GM23338 (cell line): ENCODE data around the gene PPP1CA. TPM values are rescaled to one million over a fixed set of nuclear protein-coding genes. Genes with fewer than 3 reads are reported as not detected.
"Not testable (repeated sequence)": the region's sequence is repeated elsewhere in the genome, so short reads cannot be mapped to it uniquely, and the experiment has no call there.

Source experiments
- ATAC-seq: fragments of 200-7000 bp; cut with Tn5 transposase; 3 replicates; pipeline ENCODE4 v1.9.1; 2020
- DNase-seq: peaks from one replicate; pipeline ENCODE4 v3.0.0-alpha.2; 2015; ENCODE audit warnings: low spot score
- H2AFZ ChIP-seq: fragments of 200-600 bp; sonication (generic); 2 replicates; pipeline ENCODE4 v1.8.0; 2016; ENCODE audit warnings: antibody characterized with exemption, mild to moderate bottlenecking, moderate library complexity
- H3F3A ChIP-seq: fragments of 200-600 bp; sonication (generic); replicated peaks from 2 replicates; pipeline ENCODE4 v1.8.0; 2017; ENCODE audit warnings: antibody characterized with exemption, mixed run types, low read depth
- H3K27ac ChIP-seq: fragments of 200-600 bp; sonication (generic); 2 replicates; pipeline ENCODE4 v1.6.1; 2016; ENCODE audit warnings: low read depth
- H3K27me3 ChIP-seq: fragments of 200-600 bp; sonication (generic); 2 replicates; pipeline ENCODE4 v1.8.0; 2016; ENCODE audit warnings: mild to moderate bottlenecking, mixed run types, moderate library complexity; ENCODE audit not compliant: insufficient read depth
- H3K36me3 ChIP-seq: fragments of 200-600 bp; sonication (generic); 2 replicates; pipeline ENCODE4 v1.8.0; 2016; ENCODE audit warnings: mild to moderate bottlenecking; ENCODE audit not compliant: insufficient read depth
- H3K4me1 ChIP-seq: fragments of 200-600 bp; sonication (generic); 2 replicates; pipeline ENCODE4 v1.8.0; 2016; ENCODE audit warnings: mild to moderate bottlenecking, moderate library complexity; ENCODE audit not compliant: insufficient read depth
- H3K4me2 ChIP-seq: fragments of 200-600 bp; sonication (generic); 2 replicates; pipeline ENCODE4 v1.7.1; 2017; ENCODE audit warnings: mixed run types
- H3K4me3 ChIP-seq: fragments of 200-600 bp; sonication (generic); 2 replicates; pipeline ENCODE4 v1.6.1; 2016; ENCODE audit warnings: mixed run types
- H3K79me2 ChIP-seq: fragments of 200-600 bp; sonication (generic); replicated peaks from 2 replicates; pipeline ENCODE4 v1.8.0; 2017; ENCODE audit warnings: mild to moderate bottlenecking; ENCODE audit not compliant: insufficient read depth
- H3K9me2 ChIP-seq: fragments of 200-600 bp; sonication (generic); 2 replicates; pipeline ENCODE4 v1.8.0; 2017; ENCODE audit not compliant: insufficient read depth
- H4K20me1 ChIP-seq: fragments of 200-600 bp; sonication (generic); replicated peaks from 2 replicates; pipeline ENCODE4 v1.8.0; 2017; ENCODE audit warnings: mild to moderate bottlenecking; ENCODE audit not compliant: insufficient read depth
- H3K27ac Mint-ChIP-seq: 2 replicates; pipeline ENCODE4 v1.8.0; 2020; ENCODE audit warnings: inconsistent platforms, mild to moderate bottlenecking, moderate library complexity, mixed read lengths
- H3K27me3 Mint-ChIP-seq: 3 replicates; pipeline ENCODE4 v1.8.0; 2022; ENCODE audit warnings: low read depth, mild to moderate bottlenecking, moderate library complexity, mixed read lengths, inconsistent platforms; ENCODE audit not compliant: insufficient read depth, poor library complexity
- H3K36me3 Mint-ChIP-seq: 3 replicates; pipeline ENCODE4 v1.8.0; 2021; ENCODE audit warnings: low read depth, mild to moderate bottlenecking, inconsistent platforms, moderate library complexity, mixed read lengths
- H3K4me1 Mint-ChIP-seq: 3 replicates; pipeline ENCODE4 v1.8.0; 2020; ENCODE audit warnings: mild to moderate bottlenecking, inconsistent platforms, mixed read lengths
- H3K4me3 Mint-ChIP-seq: 3 replicates; pipeline ENCODE4 v1.8.0; 2021; ENCODE audit warnings: moderate library complexity, mild to moderate bottlenecking, inconsistent platforms, mixed read lengths
- H3K9me3 Mint-ChIP-seq: 3 replicates; pipeline ENCODE4 v1.8.0; 2020; ENCODE audit warnings: moderate library complexity, mild to moderate bottlenecking, inconsistent platforms, mixed read lengths
- CREB1 ChIP-seq: fragments of 250-450 bp; sonication (Bioruptor Pico); IDR thresholded peaks from 2 replicates; pipeline ENCODE4 v1.5.0; 2020; ENCODE audit warnings: low read depth, mild to moderate bottlenecking, moderate library complexity
- EZH2 ChIP-seq: fragments of 200-600 bp; sonication (generic); IDR thresholded peaks from one replicate; pipeline ENCODE4 v1.8.0; 2017; ENCODE audit warnings: antibody characterized with exemption, mild to moderate bottlenecking, low read depth; ENCODE audit not compliant: unreplicated experiment
- NANOG ChIP-seq: IDR thresholded peaks from 2 replicates; pipeline ENCODE4 v1.6.1; 2016; ENCODE audit warnings: antibody characterized with exemption, borderline replicate concordance
- POLR2AphosphoS5 ChIP-seq: IDR thresholded peaks from 2 replicates; pipeline ENCODE4 v1.6.1; 2016; ENCODE audit warnings: antibody characterized with exemption, low read depth
- polyA plus RNA-seq: library from polyadenylated mRNA; unstranded; fragments of >200 nt; fragmentation: Nextera tagmentation; extraction: Ambion mirVana; gene quantifications from 2 replicates; pipeline ENCODE4 v1.2.1, GENCODE V29; 2016
- total RNA-seq: library from RNA; depleted of rRNA; stranded (reverse); fragments of >200 nt; shearing (Covaris generic); gene quantifications from 2 replicates; pipeline ENCODE4 v1.2.3, GENCODE V29; 2014
- TF ChIP-seq, protein P1 (sequence below): IDR thresholded peaks from 2 replicates; pipeline ENCODE4 v1.6.1; 2016; ENCODE audit warnings: antibody characterized with exemption

The PPP1CA gene
- total and polyA plus RNA-seq, 2 experiments from 2014 or later, result 217 to 237 TPM

DNA sequence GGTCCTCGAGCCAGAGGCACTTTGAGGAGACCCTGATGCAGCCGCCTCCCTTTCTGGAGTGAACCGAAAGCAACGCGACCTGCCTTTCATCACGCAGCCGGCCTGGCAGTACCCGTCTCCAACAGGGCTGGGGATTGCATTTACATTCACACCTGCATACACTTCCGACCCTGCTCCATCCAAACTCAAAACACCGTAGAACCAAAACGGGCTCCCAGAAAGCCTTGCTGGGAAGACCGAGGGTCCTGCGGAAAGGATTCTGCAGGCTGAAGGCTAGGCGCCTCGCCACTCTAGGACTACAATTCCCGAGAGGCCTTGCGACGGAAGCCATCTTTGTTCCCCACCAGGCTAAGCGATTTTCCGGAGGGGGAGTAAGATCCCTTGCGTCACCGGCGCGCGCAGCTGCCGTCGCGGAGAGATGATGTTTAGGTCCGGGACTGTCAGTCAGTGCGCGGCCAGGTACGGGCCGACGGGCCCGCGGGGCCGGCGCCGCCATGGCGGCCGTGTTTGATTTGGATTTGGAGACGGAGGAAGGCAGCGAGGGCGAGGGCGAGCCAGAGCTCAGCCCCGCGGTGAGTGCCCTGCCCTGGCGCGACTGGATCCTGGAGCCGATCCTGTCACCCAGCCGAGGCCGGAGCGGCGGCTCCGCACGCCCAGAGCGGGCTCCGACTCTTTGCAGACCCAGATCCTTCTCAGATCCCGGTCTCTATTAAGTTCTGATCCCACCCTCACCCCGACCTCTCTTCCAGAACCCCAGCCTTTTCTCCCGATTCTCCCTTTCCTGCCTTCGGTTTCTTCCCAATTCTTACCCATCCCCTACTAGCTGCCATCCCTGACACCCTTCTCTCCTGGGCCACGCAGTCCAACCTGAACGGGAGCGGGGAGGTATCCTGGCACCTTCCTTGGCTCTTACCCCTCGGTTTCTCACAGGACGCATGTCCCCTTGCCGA is 26.7 kb upstream of the PPP1CA start, which contains the start of gene RPS6KB2:
Gene RPS6KB2 (plus strand): TSS at position 443 of the 950 bp plus-strand sequence. CDS start 52 bp downstream, at position 495.
- ATAC-seq, result peak; percentile 91
- TF ChIP-seq CREB1 (CRISPR knock-in tag) (peak; percentile 100), EZH2 (no peak), NANOG (no peak), POLR2AphosphoS5 (peak; percentile 74)
- TF ChIP-seq, protein P1, sequence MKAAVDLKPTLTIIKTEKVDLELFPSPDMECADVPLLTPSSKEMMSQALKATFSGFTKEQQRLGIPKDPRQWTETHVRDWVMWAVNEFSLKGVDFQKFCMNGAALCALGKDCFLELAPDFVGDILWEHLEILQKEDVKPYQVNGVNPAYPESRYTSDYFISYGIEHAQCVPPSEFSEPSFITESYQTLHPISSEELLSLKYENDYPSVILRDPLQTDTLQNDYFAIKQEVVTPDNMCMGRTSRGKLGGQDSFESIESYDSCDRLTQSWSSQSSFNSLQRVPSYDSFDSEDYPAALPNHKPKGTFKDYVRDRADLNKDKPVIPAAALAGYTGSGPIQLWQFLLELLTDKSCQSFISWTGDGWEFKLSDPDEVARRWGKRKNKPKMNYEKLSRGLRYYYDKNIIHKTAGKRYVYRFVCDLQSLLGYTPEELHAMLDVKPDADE, result peak; percentile 92
- Mint-ChIP-seq H3K4me1 (peaks cover 3% of the 10 kb centered on the region), H3K27me3 (peaks cover 18% of the 10 kb centered on the region), H3K27ac (peak within 1 kb of the TSS; percentile 93), H3K36me3 (peaks cover 16% of the 10 kb centered on the region), H3K4me3 (peak within 1 kb of the TSS; percentile 92), H3K9me3 (no peaks in the 10 kb centered on the region; the same call in 1 of the 3 replicates)
- Histone ChIP-seq H4K20me1 (no peaks in the 10 kb centered on the region), H3K4me3 (peak within 1 kb of the TSS; percentile 99), H2AFZ (peak within 1 kb of the TSS; percentile 91), H3K27ac (peak within 1 kb of the TSS; percentile 75), H3K4me1 (peaks cover 6% of the 10 kb centered on the region; the same call in 1 of the 2 replicates), H3K4me2 (peak within 1 kb of the TSS; percentile 98), H3K27me3 (no peaks in the 10 kb centered on the region), H3K79me2 (peaks cover 11% of the 10 kb centered on the region), H3K9me2 (no peaks in the 10 kb centered on the region), H3K36me3 (no peaks in the 10 kb centered on the region), H3F3A (peaks cover 13% of the 10 kb centered on the region; the same call in 1 of the 2 replicates)
- DNase-seq, result peak; percentile 99

DNA sequence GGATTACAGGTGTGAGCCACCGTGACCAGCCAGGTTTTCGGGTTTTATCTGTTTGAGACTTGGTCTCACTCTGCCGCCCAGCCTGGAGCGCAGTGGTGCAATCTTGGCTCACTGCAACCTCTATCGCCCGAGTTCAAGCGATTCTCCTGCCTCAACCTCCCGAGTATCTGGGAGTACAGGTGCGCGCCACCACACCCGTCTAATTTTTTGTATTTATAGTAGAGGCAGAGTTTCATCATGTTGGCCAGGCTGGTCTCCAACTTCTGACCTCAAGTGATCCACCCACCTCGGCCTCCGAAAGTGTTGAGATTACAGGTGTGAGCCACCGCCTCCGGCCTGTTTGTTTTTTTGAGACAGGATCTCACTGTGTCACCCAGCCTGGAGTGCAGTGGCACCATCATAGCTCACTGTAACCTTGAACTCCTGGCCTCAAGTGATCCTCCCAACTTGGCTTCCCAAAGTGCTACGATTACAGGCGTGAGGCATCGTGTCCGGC is 25.8 kb upstream of the PPP1CA start:
- Histone ChIP-seq H3K27ac (peak overlapping the region; percentile 75), H3F3A (peaks cover 13% of the 10 kb centered on the region; the same call in 1 of the 2 replicates), H3K4me2 (peak overlapping the region; percentile 98), H3K79me2 (peaks cover 11% of the 10 kb centered on the region), H3K4me3 (peak overlapping the region; percentile 99), H2AFZ (peak overlapping the region; percentile 66)
- not testable (repeated sequence) for H3K4me1 Mint-ChIP-seq, H3K4me1 ChIP-seq, H3K27me3 ChIP-seq, DNase-seq, ATAC-seq, H3K36me3 ChIP-seq, H3K9me2 ChIP-seq, H4K20me1 ChIP-seq, H3K9me3 Mint-ChIP-seq
- peak overlapping the region; percentile 92 for H3K4me3 Mint-ChIP-seq
- H3K27me3 Mint-ChIP-seq, result peaks cover 23% of the 10 kb centered on the region
- peak overlapping the region; percentile 93 for H3K27ac Mint-ChIP-seq
- peaks cover 12% of the 10 kb centered on the region for H3K36me3 Mint-ChIP-seq
